T-cell (primary cell): ENCODE results near the gene HSD17B1. TPM values are rescaled to one million over a fixed set of nuclear protein-coding genes. Genes with fewer than 3 reads are reported as not detected.

Experiments used
- ATAC-seq, 4 experiments: fragments of 200-7000 bp in 3 of 4; fragments of 150-1000 bp in 1 of 4; cut with Tn5 transposase; replicated peaks in 1 of 4; 1 replicate in 3 of 4; 2 replicates in 1 of 4; pipeline ENCODE4 v1.10.0; 2021; ENCODE audit warnings: moderate library complexity in 3 of 4, mild to moderate bottlenecking in 2 of 4, moderate number of reproducible peaks in 1 of 4
- CTCF ChIA-PET, 2 donors: fragments of 300-600 bp; sonication (Branson Sonifier 250); formaldehyde crosslinking; loops; one replicate each; lab custom pipeline; 2022; ENCODE audit warnings: antibody characterized with exemption in 2 of 2; lab: Charles Lee
- POLR2A ChIA-PET, 2 donors: fragments of 300-600 bp; sonication (Branson Sonifier 250); formaldehyde crosslinking; loops; one replicate each; lab custom pipeline; 2022; ENCODE audit warnings: antibody characterized with exemption in 2 of 2; lab: Charles Lee
- DNase-seq, 35 experiments: peaks; one replicate each; pipeline versions ENCODE4 v3.0.0 to v3.0.0-alpha.2; 2013 to 2023
- H3K27ac ChIP-seq: one replicate; pipeline ENCODE4 v1.5.1; 2013; ENCODE audit warnings: low read length
- H3K27me3 ChIP-seq, 2 experiments: replicated peaks in 1 of 2; 1 replicate in 1 of 2; 2 replicates in 1 of 2; pipeline versions ENCODE4 v1.6.1 to v1.7.0; 2013; ENCODE audit warnings: low read length in 1 of 2, mixed read lengths in 1 of 2; ENCODE audit not compliant: control insufficient read depth in 2 of 2, insufficient read depth in 2 of 2; ENCODE audit errors: extremely low read depth in 1 of 2
- H3K36me3 ChIP-seq, 2 donors: 1 replicate in 1 of 2; 2 replicates in 1 of 2; pipeline versions ENCODE4 v1.6.1 to v1.7.0; 2013; ENCODE audit warnings: low read length in 1 of 2; ENCODE audit not compliant: control insufficient read depth in 2 of 2, insufficient read depth in 1 of 2; ENCODE audit errors: extremely low read depth in 1 of 2
- H3K4me1 ChIP-seq, 2 experiments: 1 replicate in 1 of 2; 2 replicates in 1 of 2; pipeline versions ENCODE4 v1.6.1 to v1.7.0; 2013; ENCODE audit warnings: low read length in 2 of 2, mixed read lengths in 1 of 2; ENCODE audit not compliant: insufficient read depth in 2 of 2, control insufficient read depth in 1 of 2; ENCODE audit errors: extremely low read depth in 1 of 2
- H3K4me3 ChIP-seq, 2 donors: 1 replicate in 1 of 2; 2 replicates in 1 of 2; pipeline versions ENCODE4 v1.5.1 to v1.7.0; 2013; ENCODE audit warnings: mild to moderate bottlenecking in 2 of 2, low read length in 1 of 2, moderate library complexity in 1 of 2; ENCODE audit not compliant: control insufficient read depth in 1 of 2; ENCODE audit errors: extremely low read depth in 1 of 2
- H3K9me3 ChIP-seq: 2 replicates; pipeline ENCODE4 v1.7.0; 2013
- H3K27ac Mint-ChIP-seq, 2 donors: one replicate each; pipeline ENCODE4 v1.8.0; 2020 to 2021; ENCODE audit warnings: mild to moderate bottlenecking in 2 of 2, mixed read lengths in 2 of 2
- H3K27me3 Mint-ChIP-seq, 2 donors: one replicate each; pipeline ENCODE4 v1.8.0; 2021 to 2022; ENCODE audit warnings: mixed read lengths in 2 of 2
- H3K36me3 Mint-ChIP-seq: one replicate; pipeline ENCODE4 v1.8.0; 2021; ENCODE audit warnings: mixed read lengths
- H3K4me1 Mint-ChIP-seq, 3 donors: one replicate each; pipeline ENCODE4 v1.8.0; 2020 to 2022; ENCODE audit warnings: mixed read lengths in 3 of 3, mild to moderate bottlenecking in 1 of 3
- H3K4me3 Mint-ChIP-seq, 3 donors: one replicate each; pipeline ENCODE4 v1.8.0; 2020 to 2022; ENCODE audit warnings: mild to moderate bottlenecking in 3 of 3, mixed read lengths in 3 of 3, moderate library complexity in 3 of 3
- H3K9me3 Mint-ChIP-seq, 3 donors: one replicate each; pipeline ENCODE4 v1.8.0; 2020 to 2022; ENCODE audit warnings: mixed read lengths in 3 of 3
- WGBS: methylation state at CpG from one replicate; pipeline ENCODE4 v1.1.5; 2013; ENCODE audit warnings: missing lambda C conversion rate; ENCODE audit not compliant: insufficient coverage; 5-methylcytosine and 5-hydroxymethylcytosine counted together
- total RNA-seq, 35 experiments: library from RNA in 6 of 35; stranded (reverse) in 6 of 35; fragments of 120-200 nt in 1 of 35; gene quantifications; one replicate each; pipeline versions ENCODE4 v1.2.1 to v1.2.4 and lab custom pipeline; 2013 to 2026

HSD17B1 gene
- total RNA-seq, 5 donors from 2014 or later (not counting 1 experiment from before 2014, with no cell fraction given), result 1.2 to 2.2 (median 1.4) TPM

- POLR2A ChIA-PET, result no interaction called here
- no peaks in the 10 kb centered on the region for H3K27me3 Mint-ChIP-seq
- DNase-seq (no peak), ATAC-seq (no peak)
- Histone ChIP-seq H3K36me3 (no peaks in the 10 kb centered on the region), H3K4me1 (peaks cover 2 to 13% of the 10 kb centered on the region in 2 experiments), H3K9me3 (no peaks in the 10 kb centered on the region), H3K27me3 (peaks cover 0 to 23% of the 10 kb centered on the region in 2 experiments), H3K4me3 (no peak overlapping the region), H3K27ac (no peak overlapping the region)
- peaks cover 16% of the 10 kb centered on the region for H3K36me3 Mint-ChIP-seq
- H3K4me1 Mint-ChIP-seq, result peaks cover 5 to 6% (median 6%) of the 10 kb centered on the region in 3 donors
- no peak overlapping the region for H3K4me3 Mint-ChIP-seq
- CTCF ChIA-PET, result interaction anchor here in 1 of 2 donors (2.0 kb wide), 1 partner anchor 8 kb away, joined by 7 read pairs; no protein-coding TSS in a partner anchor
- H3K9me3 Mint-ChIP-seq, result no peaks in the 10 kb centered on the region
- WGBS, result 98% methylated on average over 9 of the region's 11 CpGs
- H3K27ac Mint-ChIP-seq, result no peak overlapping the region
Observed at GRCh38 chr17:42521666-42522262, 31.0 kb upstream of the HSD17B1 start.

- no peak overlapping the region for H3K4me3 Mint-ChIP-seq
- Histone ChIP-seq H3K27me3 (peaks cover 0 to 23% of the 10 kb centered on the region in 2 experiments), H3K9me3 (no peaks in the 10 kb centered on the region), H3K36me3 (no peaks in the 10 kb centered on the region), H3K4me1 (peaks cover 1 to 15% of the 10 kb centered on the region in 2 experiments), H3K4me3 (no peak overlapping the region), H3K27ac (no peak overlapping the region)
- peaks cover 8 to 10% (median 9%) of the 10 kb centered on the region in 3 donors for H3K4me1 Mint-ChIP-seq
- ChIA-PET CTCF (no interaction called here), POLR2A (no interaction called here)
- peaks cover 16% of the 10 kb centered on the region for H3K36me3 Mint-ChIP-seq
- H3K27me3 Mint-ChIP-seq, result no peaks in the 10 kb centered on the region
- DNase-seq, result no peak
- H3K27ac Mint-ChIP-seq, result no peak overlapping the region
- 100% methylated on average over 2 of the region's 9 CpGs for WGBS
- no peaks in the 10 kb centered on the region for H3K9me3 Mint-ChIP-seq
- no peak for ATAC-seq
Observed at GRCh38 chr17:42522263-42522790, 30.4 kb upstream of the HSD17B1 start.

GRCh38 chr17:42522798-42523278 is 29.9 kb upstream of the HSD17B1 start:
- 96% methylated on average over 4 of the region's 8 CpGs for WGBS
- Histone ChIP-seq H3K27me3 (peaks cover 0 to 23% of the 10 kb centered on the region in 2 experiments), H3K36me3 (no peaks in the 10 kb centered on the region), H3K4me1 (peaks cover 0 to 16% of the 10 kb centered on the region in 2 experiments), H3K9me3 (no peaks in the 10 kb centered on the region), H3K27ac (no peak overlapping the region), H3K4me3 (no peak overlapping the region)
- H3K9me3 Mint-ChIP-seq, result no peaks in the 10 kb centered on the region
- no peak overlapping the region for H3K27ac Mint-ChIP-seq
- peaks cover 5 to 8% (median 7%) of the 10 kb centered on the region in 3 donors for H3K4me1 Mint-ChIP-seq
- no peak for ATAC-seq
- no peak overlapping the region for H3K4me3 Mint-ChIP-seq
- no peak for DNase-seq
- ChIA-PET POLR2A (no interaction called here), CTCF (no interaction called here)
- H3K36me3 Mint-ChIP-seq, result peaks cover 16% of the 10 kb centered on the region
- H3K27me3 Mint-ChIP-seq, result no peaks in the 10 kb centered on the region

GRCh38 chr17:42525221-42525620 is 27.5 kb upstream of the HSD17B1 start:
- ATAC-seq (no peak), DNase-seq (no peak)
- no peak overlapping the region for H3K27ac Mint-ChIP-seq
- Histone ChIP-seq H3K36me3 (no peaks in the 10 kb centered on the region), H3K4me3 (no peak overlapping the region), H3K27me3 (peaks cover 0 to 23% of the 10 kb centered on the region in 2 experiments), H3K9me3 (no peaks in the 10 kb centered on the region), H3K4me1 (peaks cover 12 to 32% of the 10 kb centered on the region in 2 experiments), H3K27ac (no peak overlapping the region)
- POLR2A ChIA-PET, result interaction anchor here in 1 of 2 donors (0.6 kb wide), 1 partner anchor 205 kb away, joined by 9 read pairs; no protein-coding TSS in a partner anchor
- no peak overlapping the region for H3K4me3 Mint-ChIP-seq
- WGBS, result no CpG with 5 or more reads among the region's 2 CpGs
- H3K9me3 Mint-ChIP-seq, result no peaks in the 10 kb centered on the region
- peaks cover 15 to 20% (median 20%) of the 10 kb centered on the region in 3 donors for H3K4me1 Mint-ChIP-seq
- H3K36me3 Mint-ChIP-seq, result peaks cover 16% of the 10 kb centered on the region
- CTCF ChIA-PET, result no interaction called here
- H3K27me3 Mint-ChIP-seq, result no peaks in the 10 kb centered on the region

- Histone ChIP-seq H3K4me1 (peaks cover 20 to 40% of the 10 kb centered on the region in 2 experiments), H3K27me3 (peaks cover 0 to 21% of the 10 kb centered on the region in 2 experiments), H3K9me3 (no peaks in the 10 kb centered on the region), H3K4me3 (no peak overlapping the region), H3K36me3 (no peaks in the 10 kb centered on the region), H3K27ac (no peak overlapping the region)
- CTCF ChIA-PET, result no interaction called here
- Mint-ChIP-seq H3K4me3 (no peak overlapping the region), H3K27ac (no peak overlapping the region), H3K4me1 (peaks cover 22 to 29% (median 29%) of the 10 kb centered on the region in 3 donors), H3K27me3 (no peaks in the 10 kb centered on the region), H3K36me3 (peaks cover 14% of the 10 kb centered on the region), H3K9me3 (no peaks in the 10 kb centered on the region)
- no peak for ATAC-seq
- POLR2A ChIA-PET, result interaction anchor here in 1 of 2 donors (0.6 kb wide), 1 partner anchor 166 kb away, joined by 5 read pairs; no protein-coding TSS in a partner anchor
- WGBS, result 96% methylated on average over 4 of the region's 6 CpGs
- no peak for DNase-seq
Observed at GRCh38 chr17:42526031-42526444, 26.7 kb upstream of the HSD17B1 start.

- Histone ChIP-seq H3K36me3 (no peaks in the 10 kb centered on the region), H3K27me3 (peaks cover 0 to 8% of the 10 kb centered on the region in 2 experiments), H3K27ac (no peak overlapping the region), H3K4me3 (no peak overlapping the region), H3K4me1 (peaks cover 24 to 56% of the 10 kb centered on the region in 2 experiments), H3K9me3 (no peaks in the 10 kb centered on the region)
- H3K9me3 Mint-ChIP-seq, result no peaks in the 10 kb centered on the region
- no peak overlapping the region for H3K27ac Mint-ChIP-seq
- ChIA-PET CTCF (interaction anchor here (0.6 to 1.4 kb wide), 10 partner anchors 13 to 215 kb away, joined by 3 to 7 read pairs (median 4); no protein-coding TSS in a partner anchor), POLR2A (no interaction called here)
- no peak for ATAC-seq
- WGBS, result no CpG with 5 or more reads among the region's 6 CpGs
- no peaks in the 10 kb centered on the region for H3K36me3 Mint-ChIP-seq
- H3K27me3 Mint-ChIP-seq, result no peaks in the 10 kb centered on the region
- H3K4me3 Mint-ChIP-seq, result no peak overlapping the region
- no peak for DNase-seq
- peaks cover 31 to 37% (median 35%) of the 10 kb centered on the region in 3 donors for H3K4me1 Mint-ChIP-seq
Observed at GRCh38 chr17:42527932-42528331, 24.8 kb upstream of the HSD17B1 start.
